Natural killer cell (primary cell): ENCODE measurements around the gene ZNF573. TPM values are rescaled to one million over a fixed set of nuclear protein-coding genes. Genes with fewer than 3 reads are reported as not detected.

Source experiments
- ATAC-seq, 3 donors: fragments of 150-1000 bp in 2 of 3; fragments of 200-7000 bp in 1 of 3; cut with Tn5 transposase; 1 replicate in 1 of 3; 2 replicates in 2 of 3; pipeline ENCODE4 v1.10.0; 2021; ENCODE audit warnings: mild to moderate bottlenecking in 2 of 3, moderate library complexity in 2 of 3
- DNase-seq, 2 donors: peaks; one replicate each; pipeline versions ENCODE4 v3.0.0 to v3.0.0-alpha.2; 2013 to 2021; ENCODE audit warnings: mixed read lengths in 1 of 2
- H3K27ac ChIP-seq: one replicate; pipeline ENCODE4 v1.5.1; 2013; ENCODE audit warnings: mild to moderate bottlenecking, low read length
- H3K27me3 ChIP-seq: one replicate; pipeline ENCODE4 v1.6.1; 2013; ENCODE audit warnings: low read length; ENCODE audit not compliant: control insufficient read depth, insufficient read depth
- H3K36me3 ChIP-seq: one replicate; pipeline ENCODE4 v1.6.1; 2013; ENCODE audit warnings: low read length; ENCODE audit not compliant: control insufficient read depth, insufficient read depth
- H3K4me1 ChIP-seq: one replicate; pipeline ENCODE4 v1.6.1; 2013; ENCODE audit warnings: low read length; ENCODE audit not compliant: control insufficient read depth, insufficient read depth
- H3K4me3 ChIP-seq: one replicate; pipeline ENCODE4 v1.5.1; 2013; ENCODE audit warnings: low read length
- H3K9me3 ChIP-seq: one replicate; pipeline ENCODE4 v1.6.1; 2013; ENCODE audit warnings: low read length; ENCODE audit not compliant: control insufficient read depth, insufficient read depth
- H3K27ac Mint-ChIP-seq, 2 donors: one replicate each; pipeline ENCODE4 v1.8.0; 2022; ENCODE audit warnings: mild to moderate bottlenecking in 2 of 2, mixed read lengths in 2 of 2, moderate library complexity in 1 of 2
- H3K27me3 Mint-ChIP-seq, 2 donors: one replicate each; pipeline ENCODE4 v1.8.0; 2022; ENCODE audit warnings: low read depth in 2 of 2, mixed read lengths in 2 of 2
- H3K36me3 Mint-ChIP-seq: one replicate; pipeline ENCODE4 v1.8.0; 2022; ENCODE audit warnings: mixed read lengths
- H3K4me1 Mint-ChIP-seq, 2 donors: one replicate each; pipeline ENCODE4 v1.8.0; 2022; ENCODE audit warnings: mixed read lengths in 2 of 2
- H3K4me3 Mint-ChIP-seq: one replicate; pipeline ENCODE4 v1.8.0; 2022; ENCODE audit warnings: mild to moderate bottlenecking, moderate library complexity, mixed read lengths
- H3K9me3 Mint-ChIP-seq, 2 donors: one replicate each; pipeline ENCODE4 v1.8.0; 2022; ENCODE audit warnings: mixed read lengths in 2 of 2
- WGBS: methylation state at CpG from one replicate; pipeline ENCODE4 v1.1.7; 2013; ENCODE audit warnings: missing lambda C conversion rate; ENCODE audit not compliant: insufficient coverage; 5-methylcytosine and 5-hydroxymethylcytosine counted together
- intact Hi-C: fragments of 100-400 bp; cut with micrococcal nuclease; formaldehyde crosslinking; loops from one replicate; pipeline ENCODE4 v1.14.2; 2022
- total RNA-seq, 4 donors: library from RNA; stranded (reverse); fragments of 120-200 nt in 1 of 4; gene quantifications; one replicate each; pipeline versions ENCODE4 v1.2.3 to v1.2.4, GENCODE V29; 2013 to 2022
- TF ChIP-seq, protein P1 (sequence below): fragments of 200-600 bp; IDR thresholded peaks from one replicate; pipeline ENCODE4 v1.8.0; 2022; ENCODE audit warnings: antibody characterized with exemption

Gene ZNF573
- total RNA-seq, 3 donors from 2014 or later (not counting 1 experiment from before 2014, with no cell fraction given) = 10.0 to 15.5 (median 13.4) TPM

DNA sequence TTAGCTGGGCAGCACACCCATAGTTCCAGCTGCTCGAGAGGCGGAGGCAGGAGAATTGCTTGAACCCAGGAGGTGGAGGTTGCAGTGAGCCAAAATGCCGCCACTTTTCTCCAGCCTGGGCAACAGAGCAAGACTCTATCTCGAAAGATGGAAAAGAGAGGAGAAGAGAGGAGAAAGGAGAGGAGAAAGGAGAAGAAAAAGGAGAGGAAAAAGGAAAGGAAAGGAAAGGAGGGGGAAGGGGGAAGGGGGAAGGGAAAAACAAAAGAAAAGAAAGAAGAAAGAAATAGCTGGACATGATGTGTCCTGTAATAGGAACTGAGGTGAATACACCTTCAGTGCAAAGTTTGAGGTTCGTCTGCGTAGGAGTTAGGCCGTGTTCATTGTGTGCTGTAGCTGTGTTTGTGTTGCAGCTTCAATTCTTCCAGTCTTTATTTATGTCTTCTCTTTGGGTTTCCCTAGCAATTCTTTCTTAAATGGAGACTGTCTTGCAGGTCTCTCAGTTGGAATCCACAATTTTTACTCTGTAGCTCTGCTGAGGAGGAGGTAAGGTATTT, 73.3 kb downstream of the ZNF573 start:
- intact Hi-C loops = no loop called here
- TF ChIP-seq, protein P1, sequence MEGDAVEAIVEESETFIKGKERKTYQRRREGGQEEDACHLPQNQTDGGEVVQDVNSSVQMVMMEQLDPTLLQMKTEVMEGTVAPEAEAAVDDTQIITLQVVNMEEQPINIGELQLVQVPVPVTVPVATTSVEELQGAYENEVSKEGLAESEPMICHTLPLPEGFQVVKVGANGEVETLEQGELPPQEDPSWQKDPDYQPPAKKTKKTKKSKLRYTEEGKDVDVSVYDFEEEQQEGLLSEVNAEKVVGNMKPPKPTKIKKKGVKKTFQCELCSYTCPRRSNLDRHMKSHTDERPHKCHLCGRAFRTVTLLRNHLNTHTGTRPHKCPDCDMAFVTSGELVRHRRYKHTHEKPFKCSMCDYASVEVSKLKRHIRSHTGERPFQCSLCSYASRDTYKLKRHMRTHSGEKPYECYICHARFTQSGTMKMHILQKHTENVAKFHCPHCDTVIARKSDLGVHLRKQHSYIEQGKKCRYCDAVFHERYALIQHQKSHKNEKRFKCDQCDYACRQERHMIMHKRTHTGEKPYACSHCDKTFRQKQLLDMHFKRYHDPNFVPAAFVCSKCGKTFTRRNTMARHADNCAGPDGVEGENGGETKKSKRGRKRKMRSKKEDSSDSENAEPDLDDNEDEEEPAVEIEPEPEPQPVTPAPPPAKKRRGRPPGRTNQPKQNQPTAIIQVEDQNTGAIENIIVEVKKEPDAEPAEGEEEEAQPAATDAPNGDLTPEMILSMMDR = no peak
- Histone ChIP-seq H3K4me1 (no peaks in the 10 kb centered on the region), H3K4me3 (no peak overlapping the region), H3K36me3 (peaks cover 9% of the 10 kb centered on the region), H3K27me3 (no peaks in the 10 kb centered on the region), H3K27ac (no peak overlapping the region), H3K9me3 (no peaks in the 10 kb centered on the region)
- DNase-seq (no peak), ATAC-seq (no peak)
- Mint-ChIP-seq H3K9me3 (peaks cover 3% of the 10 kb centered on the region in 2 donors), H3K27me3 (no peaks in the 10 kb centered on the region), H3K36me3 (peaks cover 23% of the 10 kb centered on the region), H3K4me1 (no peaks in the 10 kb centered on the region), H3K4me3 (no peak overlapping the region), H3K27ac (no peak overlapping the region)
- 98% methylated on average over 7 of the region's 7 CpGs for WGBS

DNA sequence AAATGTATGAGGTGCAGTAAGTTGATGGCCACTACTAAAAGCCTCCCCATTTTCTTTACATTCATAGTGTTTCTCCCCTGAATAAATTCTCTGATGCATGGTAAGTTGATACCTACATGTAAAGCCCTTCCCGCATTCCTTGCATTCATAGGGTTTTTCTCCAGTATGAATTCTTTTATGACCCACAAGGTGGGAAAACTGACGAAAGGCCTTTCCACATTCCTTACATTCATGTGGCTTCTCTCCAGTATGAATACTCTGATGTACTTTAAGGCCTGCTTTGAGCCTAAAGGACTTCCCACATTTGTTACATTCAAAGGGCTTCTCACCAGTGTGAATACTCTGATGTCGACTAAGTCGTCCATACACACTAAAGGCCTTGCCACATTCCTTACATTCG, 80.3 kb downstream of the ZNF573 start:
- H3K27ac Mint-ChIP-seq = no peak overlapping the region
- no peak overlapping the region for H3K4me3 ChIP-seq
- intact Hi-C loops = loop anchor here (10.0 kb wide), 1 partner anchor 324 kb away; the partner anchor contains the start of gene ZNF527
- DNase-seq = no peak
- peaks cover 30% of the 10 kb centered on the region for H3K36me3 Mint-ChIP-seq
- no peak overlapping the region for H3K4me3 Mint-ChIP-seq
- WGBS = 94% methylated on average over 5 of the region's 5 CpGs
- no peaks in the 10 kb centered on the region for H3K4me1 Mint-ChIP-seq
- H3K27ac ChIP-seq = no peak overlapping the region
- no peaks in the 10 kb centered on the region for H3K4me1 ChIP-seq
- no peaks in the 10 kb centered on the region for H3K27me3 Mint-ChIP-seq
- H3K36me3 ChIP-seq = peaks cover 11% of the 10 kb centered on the region
- peaks cover 3 to 7% of the 10 kb centered on the region in 2 donors for H3K9me3 Mint-ChIP-seq
- no peak for ATAC-seq
- H3K9me3 ChIP-seq = peaks cover 9% of the 10 kb centered on the region
- no peaks in the 10 kb centered on the region for H3K27me3 ChIP-seq
- TF ChIP-seq, protein P1 = no peak

DNA sequence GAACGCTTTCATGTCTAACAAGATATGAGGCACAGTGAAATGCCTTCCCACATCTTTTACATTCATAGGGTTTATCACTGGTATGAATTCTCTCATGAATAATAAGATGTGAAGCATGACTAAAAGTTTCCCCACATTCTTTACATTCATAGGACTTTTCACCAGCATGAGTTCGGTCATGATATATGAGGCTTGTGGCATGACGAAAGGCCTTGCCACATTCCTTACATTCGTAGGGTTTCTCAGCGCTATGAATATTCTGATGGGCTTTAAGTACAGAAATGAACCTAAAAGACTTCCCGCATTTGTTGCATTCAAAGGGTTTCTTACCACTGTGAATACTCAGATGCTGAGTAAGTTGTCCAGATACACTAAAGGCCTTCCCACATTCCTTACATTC, 81.2 kb downstream of the ZNF573 start:
- Mint-ChIP-seq H3K27ac (no peak overlapping the region), H3K9me3 (peaks cover 3 to 7% of the 10 kb centered on the region in 2 donors), H3K27me3 (no peaks in the 10 kb centered on the region), H3K4me1 (no peaks in the 10 kb centered on the region), H3K4me3 (no peak overlapping the region), H3K36me3 (peaks cover 30% of the 10 kb centered on the region)
- Histone ChIP-seq H3K9me3 (peaks cover 9% of the 10 kb centered on the region), H3K4me1 (no peaks in the 10 kb centered on the region), H3K27me3 (no peaks in the 10 kb centered on the region), H3K4me3 (no peak overlapping the region), H3K36me3 (peaks cover 11% of the 10 kb centered on the region), H3K27ac (no peak overlapping the region)
- DNase-seq (no peak), ATAC-seq (no peak)
- intact Hi-C loops = loop anchor here (10.0 kb wide), 1 partner anchor 323 kb away; the partner anchor contains the start of gene ZNF527
- TF ChIP-seq, protein P1 = no peak
- WGBS = 100% methylated on average over 6 of the region's 6 CpGs
